T-helper 9 cell (primary cell): Measurements from ENCODE around the gene BABAM2.
"Not testable (repeated sequence)": the region's sequence is repeated elsewhere in the genome, so short reads cannot be mapped to it uniquely, and the experiment has no call there.

Experiments
- DNase-seq: peaks from one replicate; pipeline ENCODE4 v3.0.0-alpha.2; 2020

Gene BABAM2

GRCh38 chr2:28219138-28219537 is 328.6 kb downstream of the BABAM2 start:
- no peak for DNase-seq

- no peak for DNase-seq
Measured at GRCh38 chr2:28219758-28220368, 329.3 kb downstream of the BABAM2 start.

GRCh38 chr2:28224648-28225472 is 334.3 kb downstream of the BABAM2 start:
- DNase-seq: no peak

- DNase-seq: no peak
Measured at GRCh38 chr2:28225473-28226080, 335.0 kb downstream of the BABAM2 start.

- DNase-seq: no peak
Measured at GRCh38 chr2:28226558-28226957, 336.0 kb downstream of the BABAM2 start.

GRCh38 chr2:28227498-28227897 is 337.0 kb downstream of the BABAM2 start:
- no peak for DNase-seq

GRCh38 chr2:28228434-28228995 is 338.0 kb downstream of the BABAM2 start:
- no peak for DNase-seq

- no peak for DNase-seq
Measured at GRCh38 chr2:28231110-28231631, 340.6 kb downstream of the BABAM2 start.

GRCh38 chr2:28232295-28232694 is 341.8 kb downstream of the BABAM2 start:
- DNase-seq: no peak

GRCh38 chr2:28233164-28233676 is 342.7 kb downstream of the BABAM2 start:
- DNase-seq: no peak

- no peak for DNase-seq
Measured at GRCh38 chr2:28234807-28235206, 344.3 kb downstream of the BABAM2 start.

GRCh38 chr2:28239207-28239606 is 348.7 kb downstream of the BABAM2 start:
- DNase-seq: no peak

GRCh38 chr2:28240937-28241336 is 350.4 kb downstream of the BABAM2 start:
- DNase-seq: no peak

GRCh38 chr2:28247290-28247689 is 356.8 kb downstream of the BABAM2 start:
- DNase-seq: no peak

- DNase-seq: no peak
Measured at GRCh38 chr2:28247734-28248133, 357.2 kb downstream of the BABAM2 start.

GRCh38 chr2:28248511-28248910 is 358.0 kb downstream of the BABAM2 start:
- no peak for DNase-seq

GRCh38 chr2:28250006-28250405 is 359.5 kb downstream of the BABAM2 start:
- no peak for DNase-seq

- no peak for DNase-seq
Measured at GRCh38 chr2:28251337-28251736, 360.8 kb downstream of the BABAM2 start.

GRCh38 chr2:28252311-28252710 is 361.8 kb downstream of the BABAM2 start:
- DNase-seq: no peak

- DNase-seq: no peak
Measured at GRCh38 chr2:28253543-28253942, 363.0 kb downstream of the BABAM2 start.

- DNase-seq: not testable (repeated sequence)
Measured at GRCh38 chr2:28255231-28255630, 364.7 kb downstream of the BABAM2 start.

GRCh38 chr2:28257182-28257581 is 366.7 kb downstream of the BABAM2 start:
- no peak for DNase-seq

- not testable (repeated sequence) for DNase-seq
Measured at GRCh38 chr2:28259226-28259625, 368.7 kb downstream of the BABAM2 start.
